Fibroblast of lung (primary cell): Measurements from ENCODE around the gene DNAAF8. TPM values are rescaled to one million over a fixed set of nuclear protein-coding genes. Genes with fewer than 3 reads are reported as not detected.

Experiments used
- DNase-seq, 2 donors: peaks; one replicate each; pipeline versions ENCODE4 v3.0.0 to v3.0.0-alpha.2; 2010; ENCODE audit warnings: low read depth in 2 of 2
- H2AFZ ChIP-seq: 2 replicates; pipeline ENCODE4 v1.5.1; 2012; ENCODE audit warnings: low read length, control low read depth, inconsistent platforms
- H3K27ac ChIP-seq: 2 replicates; pipeline ENCODE4 v1.5.1; 2011; ENCODE audit warnings: low read length, control low read depth; ENCODE audit not compliant: insufficient read depth
- H3K27me3 ChIP-seq: 2 replicates; pipeline ENCODE4 v1.5.1; 2011; ENCODE audit warnings: mild to moderate bottlenecking, low read length; ENCODE audit not compliant: control insufficient read depth, insufficient read depth
- H3K36me3 ChIP-seq: 2 replicates; pipeline ENCODE4 v1.5.1; 2011; ENCODE audit warnings: low read length; ENCODE audit not compliant: control insufficient read depth, insufficient read depth
- H3K4me1 ChIP-seq: 2 replicates; pipeline ENCODE4 v1.5.1; 2011; ENCODE audit warnings: low read length; ENCODE audit not compliant: control insufficient read depth, insufficient read depth; ENCODE audit errors: extremely low read depth
- H3K4me2 ChIP-seq: 2 replicates; pipeline ENCODE4 v1.5.1; 2011; ENCODE audit warnings: low read length, control low read depth; ENCODE audit not compliant: insufficient read depth; ENCODE audit errors: extremely low read depth
- H3K4me3 ChIP-seq, 4 experiments: fragments of 200-600 bp in 1 of 4; sonication (generic) in 1 of 4; replicated peaks in 1 of 4; 2 replicates each; pipeline ENCODE4 v1.5.1; 2011 to 2016; ENCODE audit warnings: low read length in 4 of 4, low read depth in 3 of 4, mild to moderate bottlenecking in 3 of 4, control low read depth in 2 of 4, inconsistent platforms in 1 of 4, mixed read lengths in 1 of 4; ENCODE audit not compliant: insufficient read depth in 1 of 4; ENCODE audit errors: control extremely low read depth in 1 of 4
- H3K79me2 ChIP-seq: 2 replicates; pipeline ENCODE4 v1.5.1; 2012; ENCODE audit warnings: mild to moderate bottlenecking, low read length, inconsistent platforms; ENCODE audit not compliant: control insufficient read depth, insufficient read depth
- H3K9ac ChIP-seq: 2 replicates; pipeline ENCODE4 v1.5.1; 2011; ENCODE audit warnings: mild to moderate bottlenecking, low read length, control low read depth; ENCODE audit not compliant: insufficient read depth
- H3K9me3 ChIP-seq: 2 replicates; pipeline ENCODE4 v1.5.1; 2012; ENCODE audit warnings: low read depth, low read length; ENCODE audit not compliant: control insufficient read depth, insufficient read depth
- H4K20me1 ChIP-seq: 2 replicates; pipeline ENCODE4 v1.5.1; 2011; ENCODE audit warnings: low read length; ENCODE audit not compliant: control insufficient read depth, insufficient read depth; ENCODE audit errors: extremely low read depth
- EZH2 ChIP-seq: IDR thresholded peaks from 2 replicates; pipeline ENCODE4 v1.5.1; 2012; ENCODE audit warnings: low read length, control low read depth, mild to moderate bottlenecking; ENCODE audit errors: missing control alignments
- polyA plus RNA-seq, 2 donors: library from polyadenylated mRNA; depleted of rRNA in 1 of 2; stranded (reverse) in 1 of 2; unstranded in 1 of 2; fragments of >200 nt; gene quantifications; 2 replicates each; pipeline ENCODE4 v1.2.1, GENCODE V29; 2011 to 2012; ENCODE audit warnings: missing spikeins in 1 of 2
- total RNA-seq: library from RNA; depleted of rRNA; stranded (reverse); fragments of >200 nt; gene quantifications from 2 replicates; pipeline ENCODE4 v1.2.1, GENCODE V29; 2014
- TF ChIP-seq, protein P1 (sequence below), 2 donors: IDR thresholded peaks in 1 of 2; conservative IDR thresholded peaks in 1 of 2; 1 replicate in 1 of 2; 2 replicates in 1 of 2; pipeline ENCODE4 v1.5.1; 2011 to 2012; ENCODE audit warnings: low read length in 2 of 2, control low read depth in 1 of 2, inconsistent platforms in 1 of 2, low read depth in 1 of 2, mild to moderate bottlenecking in 1 of 2

Gene DNAAF8
- total and polyA plus RNA-seq, 2 donors (not counting 1 experiment from before 2014, with no cell fraction given) = 0.50 to 0.95 TPM

DNA sequence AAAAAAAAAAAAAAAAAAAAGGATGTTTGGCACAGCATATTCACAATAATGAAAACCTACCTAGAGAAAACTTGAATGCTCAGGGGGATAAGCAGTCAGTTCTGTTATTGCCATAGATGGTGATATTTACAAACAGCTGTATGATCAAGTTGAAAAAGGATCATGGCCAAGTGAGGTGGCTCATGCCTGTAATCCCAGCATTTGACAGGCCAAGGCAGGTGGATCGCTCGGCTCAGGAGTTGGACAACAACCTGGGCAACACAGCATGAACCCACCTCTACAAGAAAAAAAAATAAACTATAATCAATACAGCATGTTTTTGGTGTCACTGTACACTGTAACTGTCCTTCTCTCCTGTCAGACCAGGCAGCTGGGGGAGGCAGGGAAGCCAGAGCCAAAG is 19.3 kb upstream of the DNAAF8 start:
- Histone ChIP-seq H3K4me3 (no peak overlapping the region), H3K36me3 (peaks cover 4% of the 10 kb centered on the region), H3K4me1 (no peaks in the 10 kb centered on the region), H2AFZ (no peak overlapping the region), H3K79me2 (no peaks in the 10 kb centered on the region), H3K9me3 (no peaks in the 10 kb centered on the region), H3K9ac (no peak overlapping the region), H3K27ac (no peak overlapping the region), H3K27me3 (no peaks in the 10 kb centered on the region), H4K20me1 (no peaks in the 10 kb centered on the region), H3K4me2 (no peak overlapping the region)
- TF ChIP-seq EZH2 = no peak
- TF ChIP-seq, protein P1, sequence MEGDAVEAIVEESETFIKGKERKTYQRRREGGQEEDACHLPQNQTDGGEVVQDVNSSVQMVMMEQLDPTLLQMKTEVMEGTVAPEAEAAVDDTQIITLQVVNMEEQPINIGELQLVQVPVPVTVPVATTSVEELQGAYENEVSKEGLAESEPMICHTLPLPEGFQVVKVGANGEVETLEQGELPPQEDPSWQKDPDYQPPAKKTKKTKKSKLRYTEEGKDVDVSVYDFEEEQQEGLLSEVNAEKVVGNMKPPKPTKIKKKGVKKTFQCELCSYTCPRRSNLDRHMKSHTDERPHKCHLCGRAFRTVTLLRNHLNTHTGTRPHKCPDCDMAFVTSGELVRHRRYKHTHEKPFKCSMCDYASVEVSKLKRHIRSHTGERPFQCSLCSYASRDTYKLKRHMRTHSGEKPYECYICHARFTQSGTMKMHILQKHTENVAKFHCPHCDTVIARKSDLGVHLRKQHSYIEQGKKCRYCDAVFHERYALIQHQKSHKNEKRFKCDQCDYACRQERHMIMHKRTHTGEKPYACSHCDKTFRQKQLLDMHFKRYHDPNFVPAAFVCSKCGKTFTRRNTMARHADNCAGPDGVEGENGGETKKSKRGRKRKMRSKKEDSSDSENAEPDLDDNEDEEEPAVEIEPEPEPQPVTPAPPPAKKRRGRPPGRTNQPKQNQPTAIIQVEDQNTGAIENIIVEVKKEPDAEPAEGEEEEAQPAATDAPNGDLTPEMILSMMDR (conservative IDR thresholded peaks at IDR 0.05 in 1 of 2, IDR thresholded peaks at IDR 0.05 in 1 of 2; ENCODE audit: low read depth in 1 of 2, low read length in 2 of 2) = no peak
- DNase-seq = no peak

GRCh38 chr16:4718466-4718865 is 15.9 kb upstream of the DNAAF8 start:
- Histone ChIP-seq H3K27me3 (no peaks in the 10 kb centered on the region), H3K27ac (no peak overlapping the region), H3K36me3 (peaks cover 4% of the 10 kb centered on the region), H2AFZ (no peak overlapping the region), H4K20me1 (no peaks in the 10 kb centered on the region), H3K9ac (no peak overlapping the region), H3K4me3 (no peak overlapping the region), H3K79me2 (no peaks in the 10 kb centered on the region), H3K4me2 (no peak overlapping the region), H3K4me1 (no peaks in the 10 kb centered on the region), H3K9me3 (no peaks in the 10 kb centered on the region)
- TF ChIP-seq, protein P1 (conservative IDR thresholded peaks at IDR 0.05 in 1 of 2, IDR thresholded peaks at IDR 0.05 in 1 of 2; ENCODE audit: low read depth in 1 of 2, low read length in 2 of 2) = no peak
- TF ChIP-seq EZH2 = no peak
- DNase-seq = no peak

- TF ChIP-seq, protein P1 (conservative IDR thresholded peaks at IDR 0.05 in 1 of 2, IDR thresholded peaks at IDR 0.05 in 1 of 2; ENCODE audit: low read depth in 1 of 2, low read length in 2 of 2) = no peak
- no peak for TF ChIP-seq EZH2
- H3K27me3 ChIP-seq = no peaks in the 10 kb centered on the region
- no peaks in the 10 kb centered on the region for H4K20me1 ChIP-seq
- no peak overlapping the region for H2AFZ ChIP-seq
- H3K4me1 ChIP-seq = no peaks in the 10 kb centered on the region
- H3K27ac ChIP-seq = no peak overlapping the region
- H3K4me2 ChIP-seq = no peak overlapping the region
- no peak overlapping the region for H3K9ac ChIP-seq
- no peaks in the 10 kb centered on the region for H3K9me3 ChIP-seq
- peaks cover 6% of the 10 kb centered on the region for H3K36me3 ChIP-seq
- peak in 1 of 2 donors; percentile 92 for DNase-seq
- H3K79me2 ChIP-seq = no peaks in the 10 kb centered on the region
- H3K4me3 ChIP-seq = no peak overlapping the region
These were observed 11.1 kb upstream of the DNAAF8 start for GRCh38 chr16:4723071-4723767.
